BJ (cell line): ENCODE measurements around the gene PAM. TPM values are rescaled to one million over a fixed set of nuclear protein-coding genes. Genes with fewer than 3 reads are reported as not detected.

Experiments used
- CTCF ChIA-PET: fragments of 350-600 bp; formaldehyde crosslinking; extraction: SDS; loops from one replicate; lab custom pipeline; 2021; ENCODE audit warnings: antibody characterized with exemption, inconsistent platforms; lab: Yijun Ruan, JAX
- POLR2A ChIA-PET: fragments of 300-600 bp; sonication (Branson Sonifier 250); formaldehyde crosslinking; extraction: SDS; loops from one replicate; lab custom pipeline; 2021; ENCODE audit warnings: antibody characterized with exemption; lab: Charles Lee
- DNase-seq: peaks from one replicate; pipeline ENCODE4 v3.0.0-alpha.2; 2011; ENCODE audit warnings: low read depth
- H3K27me3 ChIP-seq: 2 replicates; pipeline ENCODE4 v1.6.0; 2011; ENCODE audit warnings: low read length; ENCODE audit not compliant: control insufficient read depth, insufficient read depth
- H3K36me3 ChIP-seq: 2 replicates; pipeline ENCODE4 v1.5.1; 2011; ENCODE audit warnings: low read length; ENCODE audit not compliant: control insufficient read depth, insufficient read depth
- H3K4me3 ChIP-seq: 2 replicates; pipeline ENCODE4 v1.5.1; 2011; ENCODE audit warnings: low read depth, mild to moderate bottlenecking, control low read depth, low read length
- polyA plus RNA-seq: library from polyadenylated mRNA; depleted of rRNA; stranded (reverse); fragments of >200 nt; gene quantifications from 2 replicates; pipeline ENCODE4 v1.2.3, GENCODE V29; 2011
- TF ChIP-seq, protein P1 (sequence below): IDR thresholded peaks from 2 replicates; pipeline ENCODE4 v1.5.1; 2011; ENCODE audit warnings: low read depth, mild to moderate bottlenecking, control low read depth, inconsistent platforms, low read length, moderate library complexity; ENCODE audit not compliant: insufficient read depth

Gene PAM
- polyA plus RNA-seq, 1 experiment: 256 TPM

DNA sequence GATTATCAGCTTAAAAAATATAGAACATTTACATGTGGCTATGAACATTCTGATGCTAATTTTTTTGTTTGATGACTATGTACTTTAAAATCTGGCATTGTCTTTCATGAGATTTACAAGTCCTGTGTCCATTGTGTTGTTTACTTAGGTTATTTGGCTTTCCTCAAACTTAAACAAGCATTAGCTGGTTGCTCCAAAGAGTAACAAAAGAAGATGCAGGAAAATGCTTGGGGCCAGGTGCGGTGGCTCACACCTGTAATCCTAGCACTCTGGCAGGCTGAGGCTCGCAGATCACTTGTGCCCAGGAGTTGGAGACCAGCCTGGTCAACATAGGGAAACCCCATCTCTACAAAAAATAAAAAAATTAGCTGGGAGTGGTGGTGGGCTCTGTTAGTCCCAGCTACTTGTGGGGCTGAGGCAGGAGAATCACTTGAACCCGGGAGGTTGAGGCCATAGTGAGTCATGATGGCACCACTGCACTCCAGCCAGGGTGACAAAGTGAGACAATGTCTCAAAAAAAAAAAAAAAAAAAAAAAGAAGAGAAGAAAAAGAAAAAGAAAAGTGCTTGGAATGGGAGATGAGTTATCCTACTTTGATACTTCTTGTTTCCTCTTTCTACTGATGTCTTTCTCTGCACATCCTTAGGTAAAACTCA lies 39.7 kb downstream of the PAM start:
- DNase-seq: no peak
- TF ChIP-seq, protein P1, sequence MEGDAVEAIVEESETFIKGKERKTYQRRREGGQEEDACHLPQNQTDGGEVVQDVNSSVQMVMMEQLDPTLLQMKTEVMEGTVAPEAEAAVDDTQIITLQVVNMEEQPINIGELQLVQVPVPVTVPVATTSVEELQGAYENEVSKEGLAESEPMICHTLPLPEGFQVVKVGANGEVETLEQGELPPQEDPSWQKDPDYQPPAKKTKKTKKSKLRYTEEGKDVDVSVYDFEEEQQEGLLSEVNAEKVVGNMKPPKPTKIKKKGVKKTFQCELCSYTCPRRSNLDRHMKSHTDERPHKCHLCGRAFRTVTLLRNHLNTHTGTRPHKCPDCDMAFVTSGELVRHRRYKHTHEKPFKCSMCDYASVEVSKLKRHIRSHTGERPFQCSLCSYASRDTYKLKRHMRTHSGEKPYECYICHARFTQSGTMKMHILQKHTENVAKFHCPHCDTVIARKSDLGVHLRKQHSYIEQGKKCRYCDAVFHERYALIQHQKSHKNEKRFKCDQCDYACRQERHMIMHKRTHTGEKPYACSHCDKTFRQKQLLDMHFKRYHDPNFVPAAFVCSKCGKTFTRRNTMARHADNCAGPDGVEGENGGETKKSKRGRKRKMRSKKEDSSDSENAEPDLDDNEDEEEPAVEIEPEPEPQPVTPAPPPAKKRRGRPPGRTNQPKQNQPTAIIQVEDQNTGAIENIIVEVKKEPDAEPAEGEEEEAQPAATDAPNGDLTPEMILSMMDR: no peak
- POLR2A ChIA-PET: no interaction called here
- Histone ChIP-seq H3K36me3 (no peaks in the 10 kb centered on the region), H3K4me3 (no peak overlapping the region), H3K27me3 (no peaks in the 10 kb centered on the region)
- CTCF ChIA-PET: interaction anchor here (0.7 kb wide), 1 partner anchor 114 kb away, joined by 3 read pairs; no protein-coding TSS in a partner anchor

DNA sequence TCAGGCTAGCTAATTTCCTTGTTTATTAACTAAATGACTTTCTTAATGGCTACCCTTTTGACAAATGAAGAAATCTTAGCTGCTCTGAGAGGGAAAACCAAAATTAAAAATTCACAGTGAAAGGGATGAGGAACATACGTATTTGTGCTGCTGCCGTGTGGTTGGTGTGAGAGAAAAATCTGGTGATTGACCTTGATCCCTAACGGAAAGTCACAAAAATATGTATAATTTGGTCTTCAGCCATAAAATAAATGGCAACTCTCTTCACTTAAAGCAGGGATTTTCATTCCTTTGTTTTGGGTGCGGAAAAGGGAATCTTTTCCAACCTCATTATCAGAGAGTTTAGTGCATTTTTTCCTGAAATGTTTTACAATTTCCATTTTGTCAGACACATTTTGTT lies 40.4 kb downstream of the PAM start:
- Histone ChIP-seq H3K36me3 (no peaks in the 10 kb centered on the region), H3K27me3 (no peaks in the 10 kb centered on the region), H3K4me3 (no peak overlapping the region)
- ChIA-PET CTCF (no interaction called here), POLR2A (no interaction called here)
- TF ChIP-seq, protein P1: no peak
- DNase-seq: no peak

DNA sequence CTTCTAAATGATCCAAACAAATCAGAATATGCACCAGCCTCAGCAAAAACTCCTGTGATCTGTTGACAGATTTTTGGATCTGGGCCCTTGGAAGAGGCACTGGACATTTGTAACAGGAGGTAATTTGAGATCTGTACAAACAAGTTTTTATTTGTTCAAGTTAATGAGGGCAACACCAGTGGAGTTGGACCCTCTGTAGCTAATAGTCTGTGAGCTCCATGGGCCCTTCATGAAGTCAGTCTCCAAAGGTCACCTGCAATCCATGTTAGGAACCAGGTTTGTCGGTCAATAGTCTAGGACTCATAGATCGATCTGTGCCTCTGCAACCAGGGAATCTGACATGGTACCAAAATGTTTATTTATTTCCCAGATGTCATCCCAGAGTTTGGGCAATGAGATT lies 40.9 kb downstream of the PAM start:
- no peak for DNase-seq
- H3K27me3 ChIP-seq: no peaks in the 10 kb centered on the region
- TF ChIP-seq, protein P1: no peak
- H3K36me3 ChIP-seq: no peaks in the 10 kb centered on the region
- no peak overlapping the region for H3K4me3 ChIP-seq
- POLR2A ChIA-PET: no interaction called here
- CTCF ChIA-PET: no interaction called here

DNA sequence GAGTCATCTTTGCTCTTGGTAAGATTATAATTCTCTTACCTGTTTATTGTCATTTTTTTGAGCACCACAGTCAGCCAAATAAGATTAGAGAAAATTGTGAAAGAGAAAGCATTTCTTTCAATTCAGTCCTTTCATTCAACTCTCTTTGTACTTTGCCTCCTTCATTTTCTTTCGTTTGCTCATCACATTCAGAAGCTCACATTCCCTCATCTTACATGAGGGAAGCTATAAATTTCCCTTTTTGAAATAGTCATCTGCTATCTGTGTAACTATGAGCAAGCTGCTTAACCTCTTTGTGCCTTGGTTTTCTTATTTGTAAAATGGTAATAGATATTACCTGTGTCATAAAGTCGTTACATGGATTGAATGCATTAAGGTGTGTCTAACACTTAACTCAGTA lies 41.4 kb downstream of the PAM start:
- TF ChIP-seq, protein P1: no peak
- no peaks in the 10 kb centered on the region for H3K36me3 ChIP-seq
- no peak for DNase-seq
- POLR2A ChIA-PET: interaction anchor here (0.7 kb wide), 1 partner anchor 11 kb away, joined by 3 read pairs; no protein-coding TSS in a partner anchor
- H3K27me3 ChIP-seq: no peaks in the 10 kb centered on the region
- H3K4me3 ChIP-seq: no peak overlapping the region
- CTCF ChIA-PET: interaction anchor here (3.0 kb wide), 1 partner anchor 16 kb away, joined by 11 read pairs; no protein-coding TSS in a partner anchor

DNA sequence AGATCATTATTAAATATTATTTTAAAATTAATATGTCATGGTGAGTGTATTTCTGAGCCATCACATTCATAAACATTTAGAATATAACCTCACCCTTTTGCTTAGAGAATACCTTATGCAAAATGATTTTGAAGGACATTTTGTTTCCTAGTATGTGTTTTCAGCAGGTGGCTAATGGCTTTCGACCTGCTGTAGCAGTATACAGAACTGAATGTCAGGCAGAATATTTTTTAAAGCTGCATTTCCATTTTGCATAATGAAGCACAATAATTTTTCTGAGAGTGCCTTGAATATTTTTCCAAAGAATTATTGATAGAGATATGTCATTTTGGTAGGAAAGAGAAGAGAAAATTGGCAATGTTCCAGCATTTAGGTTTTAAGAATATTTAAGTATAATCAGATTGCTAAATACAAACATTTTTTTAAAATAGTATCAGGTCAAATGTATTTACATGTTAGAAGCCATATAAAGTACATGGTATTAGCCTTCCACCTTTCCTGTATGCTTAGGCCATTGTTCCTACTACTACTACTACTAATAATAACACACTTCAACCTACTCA lies 42.3 kb downstream of the PAM start:
- no peak for DNase-seq
- ChIA-PET POLR2A (no interaction called here), CTCF (interaction anchor here (3.0 kb wide), 1 partner anchor 17 kb away, joined by 11 read pairs; no protein-coding TSS in a partner anchor)
- TF ChIP-seq, protein P1: no peak
- H3K27me3 ChIP-seq: no peaks in the 10 kb centered on the region
- H3K4me3 ChIP-seq: no peak overlapping the region
- H3K36me3 ChIP-seq: no peaks in the 10 kb centered on the region
